ENCODE measurements around the gene PCDHGB1. TPM values are rescaled to one million over a fixed set of nuclear protein-coding genes. Genes with fewer than 3 reads are reported as not detected.

PCDHGB1 gene
- total RNA-seq, 2 donors from 2014 or later = 6.8 to 11.4 TPM

DNA sequence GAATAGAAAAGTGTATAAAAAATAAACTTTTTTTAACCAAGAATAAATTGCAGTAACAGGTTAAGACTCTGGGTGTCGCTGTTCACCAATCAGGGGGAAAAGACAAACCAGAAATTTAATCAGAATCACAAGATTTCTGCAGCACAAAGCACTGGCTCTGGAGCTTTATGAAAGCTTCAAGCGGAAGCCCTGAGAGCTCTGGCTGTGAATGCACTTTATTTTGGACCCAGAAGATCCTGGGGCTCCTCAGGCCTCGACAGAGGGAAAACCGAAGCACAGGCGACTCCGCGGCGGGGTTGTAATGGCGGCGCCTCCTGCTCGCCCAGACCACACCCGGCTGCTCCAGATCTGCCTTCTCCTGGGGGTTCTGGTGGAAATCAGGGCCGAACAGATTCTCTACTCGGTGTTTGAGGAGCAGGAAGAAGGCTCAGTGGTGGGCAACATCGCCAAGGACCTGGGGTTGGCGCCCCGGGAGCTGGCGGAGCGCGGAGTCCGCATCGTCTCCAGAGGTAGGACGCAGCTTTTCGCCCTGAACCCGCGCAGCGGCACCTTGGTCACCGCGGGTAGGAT is 5.1 kb downstream of the PCDHGB1 start, which contains the start of gene PCDHGA4:
Gene PCDHGA4, plus strand, starts transcription at position 122 of the 570 bp plus-strand sequence. Its CDS starts 87 bp downstream, at position 209.
- TF ChIP-seq, protein P1, sequence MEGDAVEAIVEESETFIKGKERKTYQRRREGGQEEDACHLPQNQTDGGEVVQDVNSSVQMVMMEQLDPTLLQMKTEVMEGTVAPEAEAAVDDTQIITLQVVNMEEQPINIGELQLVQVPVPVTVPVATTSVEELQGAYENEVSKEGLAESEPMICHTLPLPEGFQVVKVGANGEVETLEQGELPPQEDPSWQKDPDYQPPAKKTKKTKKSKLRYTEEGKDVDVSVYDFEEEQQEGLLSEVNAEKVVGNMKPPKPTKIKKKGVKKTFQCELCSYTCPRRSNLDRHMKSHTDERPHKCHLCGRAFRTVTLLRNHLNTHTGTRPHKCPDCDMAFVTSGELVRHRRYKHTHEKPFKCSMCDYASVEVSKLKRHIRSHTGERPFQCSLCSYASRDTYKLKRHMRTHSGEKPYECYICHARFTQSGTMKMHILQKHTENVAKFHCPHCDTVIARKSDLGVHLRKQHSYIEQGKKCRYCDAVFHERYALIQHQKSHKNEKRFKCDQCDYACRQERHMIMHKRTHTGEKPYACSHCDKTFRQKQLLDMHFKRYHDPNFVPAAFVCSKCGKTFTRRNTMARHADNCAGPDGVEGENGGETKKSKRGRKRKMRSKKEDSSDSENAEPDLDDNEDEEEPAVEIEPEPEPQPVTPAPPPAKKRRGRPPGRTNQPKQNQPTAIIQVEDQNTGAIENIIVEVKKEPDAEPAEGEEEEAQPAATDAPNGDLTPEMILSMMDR (IDR thresholded peaks at IDR 0.05) = peak; percentile 23
- no peak for DNase-seq (ENCODE audit: low spot score)
- Histone ChIP-seq H3K4me1 (ENCODE audit: control insufficient read depth in 1 of 2, low read depth in 2 of 2) (no peaks in the 10 kb centered on the region), H3K27ac (no peak within 1 kb of the TSS), H3K4me3 (peak within 1 kb of the TSS; percentile 59), H3K27me3 (replicated peaks; ENCODE audit: insufficient read depth) (no peaks in the 10 kb centered on the region), H3K36me3 (no peaks in the 10 kb centered on the region), H3K9me3 (peaks cover 85% of the 10 kb centered on the region)
- ATAC-seq (ENCODE audit: insufficient number of reproducible peaks, low FRiP score, low read depth) = no peak

DNA sequence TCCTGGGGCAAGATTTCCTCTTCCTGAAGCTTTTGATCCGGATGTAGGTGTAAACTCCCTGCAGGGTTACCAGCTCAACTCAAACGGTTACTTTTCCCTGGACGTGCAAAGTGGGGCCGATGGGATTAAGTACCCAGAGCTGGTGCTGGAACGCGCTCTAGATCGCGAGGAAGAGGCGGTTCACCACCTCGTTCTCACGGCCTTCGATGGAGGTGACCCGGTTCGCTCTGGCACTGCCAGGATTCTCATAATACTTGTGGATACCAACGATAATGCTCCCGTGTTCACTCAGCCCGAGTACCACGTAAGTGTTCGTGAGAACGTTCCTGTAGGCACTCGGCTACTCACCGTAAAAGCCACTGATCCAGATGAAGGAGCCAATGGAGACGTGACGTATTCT is 5.7 kb downstream of the PCDHGB1 start:
- DNase-seq (ENCODE audit: low spot score) (no peak), ATAC-seq (ENCODE audit: insufficient number of reproducible peaks, low FRiP score, low read depth) (no peak)
- peak overlapping the region; percentile 59 for H3K4me3 ChIP-seq
- no peaks in the 10 kb centered on the region for H3K4me1 ChIP-seq (ENCODE audit: control insufficient read depth in 1 of 2, low read depth in 2 of 2)
- TF ChIP-seq, protein P1 (IDR thresholded peaks at IDR 0.05) = no peak
- H3K36me3 ChIP-seq = no peaks in the 10 kb centered on the region
- peaks cover 85% of the 10 kb centered on the region for H3K9me3 ChIP-seq
- H3K27ac ChIP-seq = no peak overlapping the region
- no peaks in the 10 kb centered on the region for H3K27me3 ChIP-seq (replicated peaks; ENCODE audit: insufficient read depth)

DNA sequence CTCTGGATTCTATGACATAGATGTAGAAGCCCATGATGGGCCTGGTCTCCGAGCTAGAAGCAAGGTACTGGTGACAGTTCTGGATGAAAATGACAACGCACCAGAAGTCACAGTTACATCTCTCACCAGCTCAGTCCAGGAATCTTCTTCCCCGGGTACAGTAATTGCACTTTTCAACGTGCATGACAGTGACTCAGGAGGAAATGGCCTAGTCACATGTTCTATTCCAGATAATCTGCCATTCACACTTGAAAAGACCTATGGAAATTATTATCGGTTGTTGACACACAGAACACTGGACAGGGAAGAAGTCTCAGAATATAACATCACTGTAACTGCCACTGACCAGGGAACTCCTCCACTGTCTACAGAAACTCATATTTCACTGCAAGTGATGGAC is 6.2 kb downstream of the PCDHGB1 start:
- ATAC-seq (ENCODE audit: insufficient number of reproducible peaks, low FRiP score, low read depth) = no peak
- TF ChIP-seq, protein P1 (IDR thresholded peaks at IDR 0.05) = no peak
- no peak for DNase-seq (ENCODE audit: low spot score)

DNA sequence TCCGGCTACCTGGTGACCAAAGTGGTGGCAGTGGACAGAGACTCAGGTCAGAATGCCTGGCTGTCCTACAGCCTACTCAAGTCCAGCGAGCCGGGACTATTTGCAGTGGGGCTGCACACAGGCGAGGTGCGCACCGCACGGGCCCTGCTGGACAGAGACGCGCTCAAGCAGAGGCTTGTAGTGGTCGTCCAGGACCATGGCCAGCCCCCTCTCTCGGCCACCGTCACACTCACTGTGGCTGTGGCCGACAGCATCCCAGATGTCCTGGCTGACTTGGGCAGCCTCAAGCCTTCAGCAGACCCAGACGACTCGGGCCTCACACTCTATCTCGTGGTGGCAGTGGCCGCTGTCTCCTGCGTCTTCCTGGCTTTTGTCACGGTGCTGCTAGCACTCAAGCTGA is 7.1 kb downstream of the PCDHGB1 start:
- no peak overlapping the region for H3K4me3 ChIP-seq
- TF ChIP-seq, protein P1 (IDR thresholded peaks at IDR 0.05) = no peak
- H3K9me3 ChIP-seq = peaks cover 84% of the 10 kb centered on the region
- no peaks in the 10 kb centered on the region for H3K4me1 ChIP-seq (ENCODE audit: control insufficient read depth in 1 of 2, low read depth in 2 of 2)
- H3K27ac ChIP-seq = no peak overlapping the region
- DNase-seq (ENCODE audit: low spot score) = no peak
- H3K27me3 ChIP-seq (replicated peaks; ENCODE audit: insufficient read depth) = no peaks in the 10 kb centered on the region
- H3K36me3 ChIP-seq = no peaks in the 10 kb centered on the region
- no peak for ATAC-seq (ENCODE audit: insufficient number of reproducible peaks, low FRiP score, low read depth)

More for the DNA sequence above, 6.2 kb downstream of the PCDHGB1 start:
- Histone ChIP-seq H3K36me3 (no peaks in the 10 kb centered on the region), H3K27ac (no peak overlapping the region), H3K27me3 (replicated peaks; ENCODE audit: insufficient read depth) (no peaks in the 10 kb centered on the region), H3K4me3 (no peak overlapping the region), H3K9me3 (peaks cover 85% of the 10 kb centered on the region), H3K4me1 (ENCODE audit: control insufficient read depth in 1 of 2, low read depth in 2 of 2) (no peaks in the 10 kb centered on the region)

DNA sequence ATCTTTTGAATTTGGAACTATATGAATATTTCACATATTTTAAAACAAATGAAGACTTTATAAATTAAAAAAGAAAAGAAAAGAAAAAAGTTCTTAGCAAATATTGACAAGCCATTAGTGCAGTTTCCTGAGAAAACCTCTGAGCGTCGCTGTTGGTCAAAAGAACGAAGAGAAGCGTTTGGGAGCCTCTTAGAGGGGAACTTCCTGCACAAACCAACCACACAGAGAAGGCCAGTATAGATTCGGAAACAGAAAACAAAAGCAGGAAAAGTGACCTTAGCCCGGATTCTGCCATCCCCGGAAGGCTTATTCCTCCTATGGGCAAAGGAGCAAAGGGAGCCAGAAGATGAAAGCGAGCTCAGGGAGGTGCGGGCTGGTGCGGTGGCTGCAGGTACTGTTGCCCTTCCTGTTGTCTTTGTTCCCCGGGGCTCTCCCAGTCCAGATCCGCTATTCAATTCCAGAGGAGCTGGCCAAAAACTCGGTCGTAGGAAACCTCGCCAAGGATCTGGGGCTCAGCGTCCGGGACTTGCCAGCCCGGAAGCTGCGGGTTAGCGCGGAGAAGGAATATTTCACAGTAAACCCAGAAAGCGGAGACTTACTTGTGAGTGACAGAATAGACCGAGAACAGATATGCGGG is 10.0 kb downstream of the PCDHGB1 start, which contains the start of gene PCDHGB2:
Gene PCDHGB2, plus strand, starts transcription at position 205 of the 637 bp plus-strand sequence. Its CDS starts 142 bp downstream, at position 347.
- TF ChIP-seq, protein P1 (IDR thresholded peaks at IDR 0.05) = no peak
- Histone ChIP-seq H3K9me3 (peaks cover 89% of the 10 kb centered on the region), H3K4me1 (ENCODE audit: control insufficient read depth in 1 of 2, low read depth in 2 of 2) (no peaks in the 10 kb centered on the region), H3K36me3 (no peaks in the 10 kb centered on the region), H3K27me3 (replicated peaks; ENCODE audit: insufficient read depth) (no peaks in the 10 kb centered on the region), H3K4me3 (peak within 1 kb of the TSS; percentile 60), H3K27ac (no peak within 1 kb of the TSS)
- ATAC-seq (ENCODE audit: insufficient number of reproducible peaks, low FRiP score, low read depth) (no peak), DNase-seq (ENCODE audit: low spot score) (no peak)
